ENCODE data around the gene RYR1.
"Not testable (repeated sequence)": the region's sequence is repeated elsewhere in the genome, so short reads cannot be mapped to it uniquely, and the experiment has no call there.

RYR1 gene

GRCh38 chr19:38513762-38514167 is 80.3 kb downstream of the RYR1 start:
- H3K9ac ChIP-seq (ENCODE audit: low read depth, low read length), result no peak overlapping the region
- H3K27me3 ChIP-seq (ENCODE audit: control insufficient read depth, insufficient read depth, low read length), result no peaks in the 10 kb centered on the region
- no peak overlapping the region for H3K4me3 ChIP-seq (ENCODE audit: low read depth, low read length)
- H3K36me3 ChIP-seq (ENCODE audit: control insufficient read depth, insufficient read depth, low read length), result peaks cover 31% of the 10 kb centered on the region
- H3K9me3 ChIP-seq (ENCODE audit: control insufficient read depth, insufficient read depth, low read length), result no peaks in the 10 kb centered on the region
- H3K4me1 ChIP-seq (ENCODE audit: control insufficient read depth, insufficient read depth, low read length), result no peaks in the 10 kb centered on the region

GRCh38 chr19:38514812-38515633 is 81.5 kb downstream of the RYR1 start:
- H3K9me3 ChIP-seq (ENCODE audit: control insufficient read depth, insufficient read depth, low read length), result no peaks in the 10 kb centered on the region
- H3K27me3 ChIP-seq (ENCODE audit: control insufficient read depth, insufficient read depth, low read length), result no peaks in the 10 kb centered on the region
- no peak overlapping the region for H3K9ac ChIP-seq (ENCODE audit: low read depth, low read length)
- no peak overlapping the region for H3K4me3 ChIP-seq (ENCODE audit: low read depth, low read length)
- H3K36me3 ChIP-seq (ENCODE audit: control insufficient read depth, insufficient read depth, low read length), result peaks cover 31% of the 10 kb centered on the region
- no peaks in the 10 kb centered on the region for H3K4me1 ChIP-seq (ENCODE audit: control insufficient read depth, insufficient read depth, low read length)

GRCh38 chr19:38515896-38516295 is 82.4 kb downstream of the RYR1 start:
- Histone ChIP-seq H3K4me3 (ENCODE audit: low read depth, low read length) (no peak overlapping the region), H3K9me3 (ENCODE audit: control insufficient read depth, insufficient read depth, low read length) (no peaks in the 10 kb centered on the region), H3K36me3 (ENCODE audit: control insufficient read depth, insufficient read depth, low read length) (peaks cover 23% of the 10 kb centered on the region), H3K27me3 (ENCODE audit: control insufficient read depth, insufficient read depth, low read length) (no peaks in the 10 kb centered on the region), H3K4me1 (ENCODE audit: control insufficient read depth, insufficient read depth, low read length) (no peaks in the 10 kb centered on the region), H3K9ac (ENCODE audit: low read depth, low read length) (no peak overlapping the region)

GRCh38 chr19:38516802-38517201 is 83.3 kb downstream of the RYR1 start:
- Histone ChIP-seq H3K9me3 (ENCODE audit: control insufficient read depth, insufficient read depth, low read length) (no peaks in the 10 kb centered on the region), H3K9ac (ENCODE audit: low read depth, low read length) (no peak overlapping the region), H3K4me3 (ENCODE audit: low read depth, low read length) (no peak overlapping the region), H3K4me1 (ENCODE audit: control insufficient read depth, insufficient read depth, low read length) (no peaks in the 10 kb centered on the region), H3K27me3 (ENCODE audit: control insufficient read depth, insufficient read depth, low read length) (no peaks in the 10 kb centered on the region), H3K36me3 (ENCODE audit: control insufficient read depth, insufficient read depth, low read length) (peaks cover 18% of the 10 kb centered on the region)

GRCh38 chr19:38517321-38517720 is 83.8 kb downstream of the RYR1 start:
- Histone ChIP-seq H3K36me3 (ENCODE audit: control insufficient read depth, insufficient read depth, low read length) (peaks cover 15% of the 10 kb centered on the region), H3K4me3 (ENCODE audit: low read depth, low read length) (no peak overlapping the region), H3K9me3 (ENCODE audit: control insufficient read depth, insufficient read depth, low read length) (no peaks in the 10 kb centered on the region), H3K9ac (ENCODE audit: low read depth, low read length) (no peak overlapping the region), H3K4me1 (ENCODE audit: control insufficient read depth, insufficient read depth, low read length) (no peaks in the 10 kb centered on the region), H3K27me3 (ENCODE audit: control insufficient read depth, insufficient read depth, low read length) (no peaks in the 10 kb centered on the region)

GRCh38 chr19:38517980-38518379 is 84.5 kb downstream of the RYR1 start:
- H3K4me3 ChIP-seq (ENCODE audit: low read depth, low read length), result not testable (repeated sequence)

GRCh38 chr19:38519168-38519567 is 85.7 kb downstream of the RYR1 start:
- H3K9ac ChIP-seq (ENCODE audit: low read depth, low read length), result no peak overlapping the region
- no peak overlapping the region for H3K4me3 ChIP-seq (ENCODE audit: low read depth, low read length)
- H3K36me3 ChIP-seq (ENCODE audit: control insufficient read depth, insufficient read depth, low read length), result peaks cover 18% of the 10 kb centered on the region

More at GRCh38 chr19:38517980-38518379, 84.5 kb downstream of the RYR1 start:
- H3K9me3 ChIP-seq (ENCODE audit: control insufficient read depth, insufficient read depth, low read length); H3K27me3 ChIP-seq (ENCODE audit: control insufficient read depth, insufficient read depth, low read length); H3K4me1 ChIP-seq (ENCODE audit: control insufficient read depth, insufficient read depth, low read length); H3K9ac ChIP-seq (ENCODE audit: low read depth, low read length): not testable (repeated sequence)
- peaks cover 15% of the 10 kb centered on the region for H3K36me3 ChIP-seq (ENCODE audit: control insufficient read depth, insufficient read depth, low read length)

GRCh38 chr19:38519988-38520387 is 86.5 kb downstream of the RYR1 start:
- H3K4me3 ChIP-seq (ENCODE audit: low read depth, low read length), result no peak overlapping the region
- no peaks in the 10 kb centered on the region for H3K9me3 ChIP-seq (ENCODE audit: control insufficient read depth, insufficient read depth, low read length)
- no peaks in the 10 kb centered on the region for H3K27me3 ChIP-seq (ENCODE audit: control insufficient read depth, insufficient read depth, low read length)
- no peak overlapping the region for H3K9ac ChIP-seq (ENCODE audit: low read depth, low read length)
- no peaks in the 10 kb centered on the region for H3K4me1 ChIP-seq (ENCODE audit: control insufficient read depth, insufficient read depth, low read length)
- peaks cover 22% of the 10 kb centered on the region for H3K36me3 ChIP-seq (ENCODE audit: control insufficient read depth, insufficient read depth, low read length)

More at GRCh38 chr19:38519168-38519567, 85.7 kb downstream of the RYR1 start:
- Histone ChIP-seq H3K4me1 (ENCODE audit: control insufficient read depth, insufficient read depth, low read length) (no peaks in the 10 kb centered on the region), H3K9me3 (ENCODE audit: control insufficient read depth, insufficient read depth, low read length) (no peaks in the 10 kb centered on the region), H3K27me3 (ENCODE audit: control insufficient read depth, insufficient read depth, low read length) (no peaks in the 10 kb centered on the region)

- Histone ChIP-seq H3K36me3 (ENCODE audit: control insufficient read depth, insufficient read depth, low read length) (peaks cover 12% of the 10 kb centered on the region), H3K4me1 (ENCODE audit: control insufficient read depth, insufficient read depth, low read length) (no peaks in the 10 kb centered on the region), H3K4me3 (ENCODE audit: low read depth, low read length) (no peak overlapping the region)
These were observed 89.4 kb downstream of the RYR1 start for GRCh38 chr19:38522915-38523314.

GRCh38 chr19:38523319-38523718 is 89.8 kb downstream of the RYR1 start:
- Histone ChIP-seq H3K4me1 (ENCODE audit: control insufficient read depth, insufficient read depth, low read length) (no peaks in the 10 kb centered on the region), H3K9me3 (ENCODE audit: control insufficient read depth, insufficient read depth, low read length) (no peaks in the 10 kb centered on the region)

More at GRCh38 chr19:38522915-38523314, 89.4 kb downstream of the RYR1 start:
- Histone ChIP-seq H3K9me3 (ENCODE audit: control insufficient read depth, insufficient read depth, low read length) (no peaks in the 10 kb centered on the region), H3K27me3 (ENCODE audit: control insufficient read depth, insufficient read depth, low read length) (no peaks in the 10 kb centered on the region), H3K9ac (ENCODE audit: low read depth, low read length) (no peak overlapping the region)

GRCh38 chr19:38524369-38524768 is 90.9 kb downstream of the RYR1 start:
- H3K4me3 ChIP-seq (ENCODE audit: low read depth, low read length), result no peak overlapping the region
- H3K9ac ChIP-seq (ENCODE audit: low read depth, low read length), result no peak overlapping the region
- H3K27me3 ChIP-seq (ENCODE audit: control insufficient read depth, insufficient read depth, low read length), result no peaks in the 10 kb centered on the region
- no peaks in the 10 kb centered on the region for H3K9me3 ChIP-seq (ENCODE audit: control insufficient read depth, insufficient read depth, low read length)
- H3K36me3 ChIP-seq (ENCODE audit: control insufficient read depth, insufficient read depth, low read length), result peaks cover 12% of the 10 kb centered on the region
- H3K4me1 ChIP-seq (ENCODE audit: control insufficient read depth, insufficient read depth, low read length), result no peaks in the 10 kb centered on the region

More at GRCh38 chr19:38523319-38523718, 89.8 kb downstream of the RYR1 start:
- H3K9ac ChIP-seq (ENCODE audit: low read depth, low read length), result no peak overlapping the region
- H3K4me3 ChIP-seq (ENCODE audit: low read depth, low read length), result no peak overlapping the region
- no peaks in the 10 kb centered on the region for H3K27me3 ChIP-seq (ENCODE audit: control insufficient read depth, insufficient read depth, low read length)
- H3K36me3 ChIP-seq (ENCODE audit: control insufficient read depth, insufficient read depth, low read length), result peaks cover 15% of the 10 kb centered on the region

- no peaks in the 10 kb centered on the region for H3K9me3 ChIP-seq (ENCODE audit: control insufficient read depth, insufficient read depth, low read length)
- H3K36me3 ChIP-seq (ENCODE audit: control insufficient read depth, insufficient read depth, low read length), result peaks cover 12% of the 10 kb centered on the region
- H3K27me3 ChIP-seq (ENCODE audit: control insufficient read depth, insufficient read depth, low read length), result no peaks in the 10 kb centered on the region
- H3K9ac ChIP-seq (ENCODE audit: low read depth, low read length), result no peak overlapping the region
- no peak overlapping the region for H3K4me3 ChIP-seq (ENCODE audit: low read depth, low read length)
- no peaks in the 10 kb centered on the region for H3K4me1 ChIP-seq (ENCODE audit: control insufficient read depth, insufficient read depth, low read length)
These were observed 91.6 kb downstream of the RYR1 start for GRCh38 chr19:38524994-38525634.
